Endothelial cell of umbilical vein (primary cell): Measurements from ENCODE around the gene NEURL2.

Experiments used
- CTCF ChIP-seq, 2 donors: IDR thresholded peaks; 1 replicate in 1 of 2; 2 replicates in 1 of 2; pipeline ENCODE4 v1.5.1; 2011; ENCODE audit warnings: low read length in 2 of 2, mild to moderate bottlenecking in 2 of 2, moderate library complexity in 2 of 2, control low read depth in 1 of 2, inconsistent platforms in 1 of 2, low read depth in 1 of 2; ENCODE audit not compliant: insufficient read depth in 1 of 2; ENCODE audit errors: extremely low read depth in 1 of 2
- EZH2 ChIP-seq: IDR thresholded peaks from 2 replicates; pipeline ENCODE4 v1.6.1; 2012; ENCODE audit warnings: borderline replicate concordance, low read depth, mild to moderate bottlenecking, moderate library complexity, low read length, inconsistent platforms; ENCODE audit not compliant: severe bottlenecking
- FOS ChIP-seq: IDR thresholded peaks from 2 replicates; pipeline ENCODE4 v1.6.1; 2011; ENCODE audit warnings: mild to moderate bottlenecking, low read length, moderate library complexity, borderline replicate concordance; ENCODE audit not compliant: insufficient read depth
- MYC ChIP-seq: IDR thresholded peaks from one replicate; pipeline ENCODE4 v1.6.1; 2011; ENCODE audit warnings: mild to moderate bottlenecking, low read depth, low read length
- POLR2A ChIP-seq: IDR thresholded peaks from 2 replicates; pipeline ENCODE4 v1.6.1; 2012; ENCODE audit warnings: low read depth, mild to moderate bottlenecking, control low read depth, low read length
- POLR2AphosphoS5 ChIP-seq: IDR thresholded peaks from 2 replicates; pipeline ENCODE4 v1.6.1; 2012; ENCODE audit warnings: low read depth, mild to moderate bottlenecking, control low read depth, low read length, moderate library complexity; ENCODE audit not compliant: insufficient read depth
- TF ChIP-seq, protein P1 (sequence below): IDR thresholded peaks from 2 replicates; pipeline ENCODE4 v1.6.1; 2011; ENCODE audit not compliant: insufficient read depth, insufficient read length

- no peak for TF ChIP-seq CTCF (IDR thresholded peaks at IDR 0.05; ENCODE audit: extremely low read depth in 1 of 2, insufficient read depth in 1 of 2, low read depth in 1 of 2, low read length in 2 of 2)
- no peak for TF ChIP-seq EZH2
- no peak for TF ChIP-seq POLR2A
- TF ChIP-seq POLR2AphosphoS5 = no peak
- TF ChIP-seq, protein P1, sequence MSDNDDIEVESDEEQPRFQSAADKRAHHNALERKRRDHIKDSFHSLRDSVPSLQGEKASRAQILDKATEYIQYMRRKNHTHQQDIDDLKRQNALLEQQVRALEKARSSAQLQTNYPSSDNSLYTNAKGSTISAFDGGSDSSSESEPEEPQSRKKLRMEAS = no peak
- no peak for TF ChIP-seq FOS
- no peak for TF ChIP-seq MYC
These were observed 30.3 kb downstream of the NEURL2 start for GRCh38 chr20:45860560-45861220.
